ENCODE data around the gene DNAAF1. TPM values are rescaled to one million over a fixed set of nuclear protein-coding genes. Genes with fewer than 3 reads are reported as not detected.

DNAAF1 gene
- total and polyA plus RNA-seq, 2 experiments from 2014 or later: 0.42 TPM

DNA sequence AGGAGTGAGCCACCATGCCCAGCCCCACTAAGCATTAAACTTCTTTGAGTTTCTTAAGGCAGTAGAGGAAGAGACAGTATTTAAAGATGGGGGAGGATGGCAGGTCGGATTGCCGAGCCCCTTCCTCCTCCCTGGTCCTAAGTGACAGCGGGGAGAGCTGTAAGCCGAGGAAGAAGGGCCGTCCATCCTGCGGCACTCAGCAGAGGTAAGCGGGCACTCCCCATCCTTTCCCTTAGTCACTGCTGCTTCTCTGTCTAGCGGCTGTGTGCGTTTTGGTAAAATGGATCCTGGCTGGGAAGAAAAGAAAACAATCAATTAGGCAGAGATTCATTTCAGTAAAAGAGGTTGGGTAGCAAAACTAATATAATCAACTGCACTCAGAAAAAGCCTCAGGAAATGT, 13.9 kb downstream of the DNAAF1 start (continued):
- TF ChIP-seq, protein P1, sequence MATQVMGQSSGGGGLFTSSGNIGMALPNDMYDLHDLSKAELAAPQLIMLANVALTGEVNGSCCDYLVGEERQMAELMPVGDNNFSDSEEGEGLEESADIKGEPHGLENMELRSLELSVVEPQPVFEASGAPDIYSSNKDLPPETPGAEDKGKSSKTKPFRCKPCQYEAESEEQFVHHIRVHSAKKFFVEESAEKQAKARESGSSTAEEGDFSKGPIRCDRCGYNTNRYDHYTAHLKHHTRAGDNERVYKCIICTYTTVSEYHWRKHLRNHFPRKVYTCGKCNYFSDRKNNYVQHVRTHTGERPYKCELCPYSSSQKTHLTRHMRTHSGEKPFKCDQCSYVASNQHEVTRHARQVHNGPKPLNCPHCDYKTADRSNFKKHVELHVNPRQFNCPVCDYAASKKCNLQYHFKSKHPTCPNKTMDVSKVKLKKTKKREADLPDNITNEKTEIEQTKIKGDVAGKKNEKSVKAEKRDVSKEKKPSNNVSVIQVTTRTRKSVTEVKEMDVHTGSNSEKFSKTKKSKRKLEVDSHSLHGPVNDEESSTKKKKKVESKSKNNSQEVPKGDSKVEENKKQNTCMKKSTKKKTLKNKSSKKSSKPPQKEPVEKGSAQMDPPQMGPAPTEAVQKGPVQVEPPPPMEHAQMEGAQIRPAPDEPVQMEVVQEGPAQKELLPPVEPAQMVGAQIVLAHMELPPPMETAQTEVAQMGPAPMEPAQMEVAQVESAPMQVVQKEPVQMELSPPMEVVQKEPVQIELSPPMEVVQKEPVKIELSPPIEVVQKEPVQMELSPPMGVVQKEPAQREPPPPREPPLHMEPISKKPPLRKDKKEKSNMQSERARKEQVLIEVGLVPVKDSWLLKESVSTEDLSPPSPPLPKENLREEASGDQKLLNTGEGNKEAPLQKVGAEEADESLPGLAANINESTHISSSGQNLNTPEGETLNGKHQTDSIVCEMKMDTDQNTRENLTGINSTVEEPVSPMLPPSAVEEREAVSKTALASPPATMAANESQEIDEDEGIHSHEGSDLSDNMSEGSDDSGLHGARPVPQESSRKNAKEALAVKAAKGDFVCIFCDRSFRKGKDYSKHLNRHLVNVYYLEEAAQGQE (IDR thresholded peaks at IDR 0.05; ENCODE audit: unreplicated experiment): no peak

DNA sequence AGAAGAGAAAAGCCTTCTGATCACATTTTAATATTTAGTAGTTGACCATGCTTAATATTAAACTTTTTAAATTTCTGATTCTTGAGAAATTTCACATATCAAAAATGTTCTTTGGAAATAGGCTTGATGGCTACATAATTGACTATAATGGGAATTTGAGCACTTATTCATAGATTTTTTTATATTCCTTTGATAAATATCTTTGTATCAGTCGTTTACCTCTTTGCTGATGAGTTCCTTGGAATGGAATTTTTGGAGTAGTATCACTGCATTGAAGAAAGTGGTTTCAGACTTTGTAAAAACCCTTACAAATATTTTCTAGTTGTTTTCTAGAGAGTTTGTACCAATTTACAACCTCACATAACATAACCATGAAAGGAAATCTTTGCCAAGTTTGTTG, 14.7 kb downstream of the DNAAF1 start:
- H3K4me3 ChIP-seq: no peak overlapping the region
- H3K9me2 ChIP-seq (ENCODE audit: insufficient read depth): no peaks in the 10 kb centered on the region
- no peaks in the 10 kb centered on the region for H3F3A ChIP-seq (replicated peaks; ENCODE audit: low read depth)
- no peaks in the 10 kb centered on the region for H3K4me1 ChIP-seq (ENCODE audit: insufficient read depth)
- no peak overlapping the region for H3K27ac Mint-ChIP-seq
- H3K27ac ChIP-seq (ENCODE audit: low read depth): no peak overlapping the region
- H3K27me3 Mint-ChIP-seq (ENCODE audit: insufficient read depth, low read depth, poor library complexity): peaks cover 2% of the 10 kb centered on the region
- ATAC-seq (no peak), DNase-seq (ENCODE audit: low spot score) (no peak)
- H3K36me3 ChIP-seq (ENCODE audit: insufficient read depth): no peaks in the 10 kb centered on the region
- no peak overlapping the region for H2AFZ ChIP-seq
- no peaks in the 10 kb centered on the region for H3K36me3 Mint-ChIP-seq (ENCODE audit: low read depth)
- H3K4me3 Mint-ChIP-seq: no peak overlapping the region
- no peak overlapping the region for H3K4me2 ChIP-seq
- no peaks in the 10 kb centered on the region for H3K27me3 ChIP-seq (ENCODE audit: insufficient read depth)
- H4K20me1 ChIP-seq (replicated peaks; ENCODE audit: insufficient read depth): no peaks in the 10 kb centered on the region
- H3K4me1 Mint-ChIP-seq: no peaks in the 10 kb centered on the region
- H3K79me2 ChIP-seq (replicated peaks; ENCODE audit: insufficient read depth): no peaks in the 10 kb centered on the region
- H3K9me3 Mint-ChIP-seq: peaks cover 2% of the 10 kb centered on the region; the same call in 2 of the 3 replicates
- TF ChIP-seq EZH2phosphoT487 (IDR thresholded peaks at IDR 0.05; ENCODE audit: unreplicated experiment): no peak
- TF ChIP-seq STAT1 (IDR thresholded peaks at IDR 0.05; ENCODE audit: unreplicated experiment): no peak
- no peak for TF ChIP-seq ZNF114 (CRISPR knock-in tag; IDR thresholded peaks at IDR 0.05)
- TF ChIP-seq POLR2AphosphoS5 (IDR thresholded peaks at IDR 0.05; ENCODE audit: low read depth): no peak
- TF ChIP-seq, protein P2, sequence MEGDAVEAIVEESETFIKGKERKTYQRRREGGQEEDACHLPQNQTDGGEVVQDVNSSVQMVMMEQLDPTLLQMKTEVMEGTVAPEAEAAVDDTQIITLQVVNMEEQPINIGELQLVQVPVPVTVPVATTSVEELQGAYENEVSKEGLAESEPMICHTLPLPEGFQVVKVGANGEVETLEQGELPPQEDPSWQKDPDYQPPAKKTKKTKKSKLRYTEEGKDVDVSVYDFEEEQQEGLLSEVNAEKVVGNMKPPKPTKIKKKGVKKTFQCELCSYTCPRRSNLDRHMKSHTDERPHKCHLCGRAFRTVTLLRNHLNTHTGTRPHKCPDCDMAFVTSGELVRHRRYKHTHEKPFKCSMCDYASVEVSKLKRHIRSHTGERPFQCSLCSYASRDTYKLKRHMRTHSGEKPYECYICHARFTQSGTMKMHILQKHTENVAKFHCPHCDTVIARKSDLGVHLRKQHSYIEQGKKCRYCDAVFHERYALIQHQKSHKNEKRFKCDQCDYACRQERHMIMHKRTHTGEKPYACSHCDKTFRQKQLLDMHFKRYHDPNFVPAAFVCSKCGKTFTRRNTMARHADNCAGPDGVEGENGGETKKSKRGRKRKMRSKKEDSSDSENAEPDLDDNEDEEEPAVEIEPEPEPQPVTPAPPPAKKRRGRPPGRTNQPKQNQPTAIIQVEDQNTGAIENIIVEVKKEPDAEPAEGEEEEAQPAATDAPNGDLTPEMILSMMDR (conservative IDR thresholded peaks at IDR 0.05; ENCODE audit: low read depth in 2 of 2): no peak
- TF ChIP-seq, protein P3, sequence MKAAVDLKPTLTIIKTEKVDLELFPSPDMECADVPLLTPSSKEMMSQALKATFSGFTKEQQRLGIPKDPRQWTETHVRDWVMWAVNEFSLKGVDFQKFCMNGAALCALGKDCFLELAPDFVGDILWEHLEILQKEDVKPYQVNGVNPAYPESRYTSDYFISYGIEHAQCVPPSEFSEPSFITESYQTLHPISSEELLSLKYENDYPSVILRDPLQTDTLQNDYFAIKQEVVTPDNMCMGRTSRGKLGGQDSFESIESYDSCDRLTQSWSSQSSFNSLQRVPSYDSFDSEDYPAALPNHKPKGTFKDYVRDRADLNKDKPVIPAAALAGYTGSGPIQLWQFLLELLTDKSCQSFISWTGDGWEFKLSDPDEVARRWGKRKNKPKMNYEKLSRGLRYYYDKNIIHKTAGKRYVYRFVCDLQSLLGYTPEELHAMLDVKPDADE (IDR thresholded peaks at IDR 0.05): no peak
- no peak for TF ChIP-seq NANOG (IDR thresholded peaks at IDR 0.05; ENCODE audit: borderline replicate concordance)
- TF ChIP-seq CREB1 (CRISPR knock-in tag; IDR thresholded peaks at IDR 0.05; ENCODE audit: low read depth): no peak
- TF ChIP-seq ZNF331 (CRISPR knock-in tag; IDR thresholded peaks at IDR 0.05; ENCODE audit: low read depth): no peak
- no peak for TF ChIP-seq EZH2 (IDR thresholded peaks at IDR 0.05; ENCODE audit: low read depth, unreplicated experiment)
- TF ChIP-seq, protein P1 (IDR thresholded peaks at IDR 0.05; ENCODE audit: unreplicated experiment): no peak
- TF ChIP-seq JUNB (IDR thresholded peaks at IDR 0.05; ENCODE audit: unreplicated experiment): no peak
